ENCODE data around the gene SF3A1. TPM values are rescaled to one million over a fixed set of nuclear protein-coding genes. Genes with fewer than 3 reads are reported as not detected.

Gene SF3A1, protein sequence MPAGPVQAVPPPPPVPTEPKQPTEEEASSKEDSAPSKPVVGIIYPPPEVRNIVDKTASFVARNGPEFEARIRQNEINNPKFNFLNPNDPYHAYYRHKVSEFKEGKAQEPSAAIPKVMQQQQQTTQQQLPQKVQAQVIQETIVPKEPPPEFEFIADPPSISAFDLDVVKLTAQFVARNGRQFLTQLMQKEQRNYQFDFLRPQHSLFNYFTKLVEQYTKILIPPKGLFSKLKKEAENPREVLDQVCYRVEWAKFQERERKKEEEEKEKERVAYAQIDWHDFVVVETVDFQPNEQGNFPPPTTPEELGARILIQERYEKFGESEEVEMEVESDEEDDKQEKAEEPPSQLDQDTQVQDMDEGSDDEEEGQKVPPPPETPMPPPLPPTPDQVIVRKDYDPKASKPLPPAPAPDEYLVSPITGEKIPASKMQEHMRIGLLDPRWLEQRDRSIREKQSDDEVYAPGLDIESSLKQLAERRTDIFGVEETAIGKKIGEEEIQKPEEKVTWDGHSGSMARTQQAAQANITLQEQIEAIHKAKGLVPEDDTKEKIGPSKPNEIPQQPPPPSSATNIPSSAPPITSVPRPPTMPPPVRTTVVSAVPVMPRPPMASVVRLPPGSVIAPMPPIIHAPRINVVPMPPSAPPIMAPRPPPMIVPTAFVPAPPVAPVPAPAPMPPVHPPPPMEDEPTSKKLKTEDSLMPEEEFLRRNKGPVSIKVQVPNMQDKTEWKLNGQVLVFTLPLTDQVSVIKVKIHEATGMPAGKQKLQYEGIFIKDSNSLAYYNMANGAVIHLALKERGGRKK
- total RNA-seq, result 15.9 and 17.5 TPM in 2 replicates

DNA sequence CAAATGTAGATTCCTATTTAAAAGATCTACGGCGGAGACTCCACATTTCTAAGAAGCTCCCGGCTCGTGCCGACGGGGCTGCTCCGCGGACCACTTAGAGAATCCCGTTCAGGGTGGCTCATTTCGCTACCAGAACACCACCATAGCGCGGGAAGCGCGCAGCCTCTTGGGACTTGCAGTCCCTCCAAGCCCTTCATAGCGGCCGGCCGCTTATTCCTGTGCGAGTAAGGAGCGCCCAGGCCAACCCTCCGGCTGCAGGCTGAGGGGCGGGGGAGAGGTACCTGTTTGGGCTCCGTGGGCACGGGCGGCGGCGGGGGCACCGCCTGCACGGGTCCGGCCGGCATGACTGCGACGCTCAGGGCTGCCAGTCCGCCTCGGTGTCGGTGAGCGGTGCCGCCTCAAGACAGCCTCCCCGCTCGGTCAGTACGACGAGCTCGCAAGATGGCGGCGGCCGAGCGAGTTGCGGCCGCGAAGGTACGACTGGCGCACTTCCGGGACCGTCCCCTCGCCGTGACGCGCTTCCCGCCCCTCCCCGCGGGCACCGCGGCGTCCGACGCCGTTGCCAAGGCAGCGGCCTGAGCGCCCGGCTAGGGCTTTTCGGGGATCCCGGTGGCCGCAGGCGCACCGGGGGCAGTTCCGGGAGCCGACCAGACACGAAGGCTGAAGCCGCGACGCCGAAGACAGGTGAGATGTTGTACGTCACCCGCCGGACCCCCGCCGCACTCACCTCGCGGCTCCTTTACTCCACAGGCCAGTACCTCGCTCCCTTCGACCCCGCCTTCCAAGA, at the start of gene SF3A1, which contains the start of gene CCDC157:
Gene SF3A1, minus strand, starts transcription at position 446 of the 787 bp plus-strand sequence. Its CDS starts 102 bp downstream, at position 344.
Gene CCDC157, plus strand, starts transcription at position 559 of the 787 bp plus-strand sequence. CDS start 8,994 bp downstream, outside the sequence.

DNA sequence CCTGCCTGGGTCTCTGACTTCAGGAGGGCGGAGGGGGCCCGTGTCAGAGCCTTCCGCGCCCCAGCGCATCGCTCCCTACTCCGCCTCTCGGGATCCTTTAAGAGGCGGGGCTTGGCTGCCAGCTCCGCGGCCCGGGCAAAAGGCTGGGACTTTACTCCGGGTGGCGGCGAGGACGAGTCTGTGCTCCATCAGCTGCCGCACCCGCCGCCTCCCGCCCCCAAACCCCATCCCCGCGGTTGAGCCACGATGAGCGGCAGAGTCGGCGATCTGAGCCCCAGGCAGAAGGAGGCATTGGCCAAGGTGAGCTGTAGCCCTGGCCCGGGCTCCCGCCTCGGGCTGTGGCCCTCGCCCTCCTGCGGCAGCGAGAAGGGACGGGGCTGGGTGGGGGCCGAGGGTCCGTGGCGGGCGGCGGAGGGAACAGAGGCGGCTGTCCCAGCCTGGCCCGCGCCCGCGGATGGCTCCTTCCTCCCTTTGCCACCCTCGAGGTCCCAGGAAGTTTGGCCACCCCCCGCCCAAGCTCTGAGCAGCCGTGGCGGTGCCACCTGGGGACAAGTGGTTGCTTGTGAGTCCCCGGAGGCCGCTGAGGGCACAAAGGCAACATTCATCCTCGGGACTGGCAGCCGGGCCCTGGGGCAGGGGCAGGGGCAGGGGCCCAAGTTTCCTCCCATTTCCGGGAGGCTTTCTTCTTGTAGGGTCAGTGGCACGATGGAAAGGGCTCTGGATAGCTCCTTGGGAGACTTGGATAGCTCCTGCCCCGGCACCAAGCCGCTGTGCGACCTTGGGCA, 40.4 kb upstream of the SF3A1 start, which contains the start of gene SEC14L2:
Gene SEC14L2, plus strand, starts transcription at position 148 of the 785 bp plus-strand sequence. Its CDS starts 99 bp downstream, at position 247.

DNA sequence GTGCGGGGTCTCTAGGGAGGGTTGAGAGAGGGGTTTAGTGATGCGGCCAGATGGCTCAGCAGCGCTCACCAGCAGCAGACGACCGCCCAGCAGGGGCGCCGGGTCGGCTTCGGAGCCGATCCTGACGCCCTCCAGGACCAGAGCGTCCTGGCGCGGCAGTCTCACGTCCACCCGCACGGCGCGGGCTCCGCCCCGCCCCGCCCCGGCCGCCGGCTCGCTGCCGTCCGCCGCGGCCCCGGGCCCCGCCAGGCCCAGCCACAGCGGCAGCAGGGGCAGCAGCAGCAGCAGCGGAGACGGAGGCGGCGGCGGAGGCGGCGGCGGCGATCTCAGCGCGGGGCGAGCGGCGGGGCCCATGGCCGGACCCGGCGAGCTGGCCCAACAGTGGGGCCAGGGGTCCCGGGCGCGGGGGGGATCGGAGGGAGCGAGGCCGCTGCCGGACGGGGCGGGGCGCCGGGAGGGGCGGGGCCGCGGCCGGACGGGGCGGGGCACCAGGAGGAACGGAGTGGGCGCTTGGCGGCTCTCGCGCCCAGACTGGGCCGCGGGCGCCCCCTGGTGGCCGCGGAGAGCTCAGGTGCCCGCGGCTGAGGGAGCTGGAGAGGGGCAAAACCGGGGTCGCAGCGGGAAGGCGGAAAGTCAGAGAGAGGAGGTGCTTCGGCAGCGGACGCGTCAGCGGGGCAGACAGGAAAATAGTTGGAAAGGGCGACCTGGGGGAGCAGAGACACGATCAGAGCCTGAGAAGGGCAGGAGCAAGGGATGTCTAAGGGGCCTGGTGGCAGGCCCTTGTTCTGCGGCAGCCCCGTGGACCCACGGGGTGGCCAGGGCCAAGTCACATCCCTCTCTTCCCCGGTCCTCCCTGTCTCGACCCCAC, 30.5 kb upstream of the SF3A1 start, which contains the start of gene RNF215:
Gene RNF215, minus strand, starts transcription at position 452 of the 868 bp plus-strand sequence. Its CDS starts 98 bp downstream, at position 354.

DNA sequence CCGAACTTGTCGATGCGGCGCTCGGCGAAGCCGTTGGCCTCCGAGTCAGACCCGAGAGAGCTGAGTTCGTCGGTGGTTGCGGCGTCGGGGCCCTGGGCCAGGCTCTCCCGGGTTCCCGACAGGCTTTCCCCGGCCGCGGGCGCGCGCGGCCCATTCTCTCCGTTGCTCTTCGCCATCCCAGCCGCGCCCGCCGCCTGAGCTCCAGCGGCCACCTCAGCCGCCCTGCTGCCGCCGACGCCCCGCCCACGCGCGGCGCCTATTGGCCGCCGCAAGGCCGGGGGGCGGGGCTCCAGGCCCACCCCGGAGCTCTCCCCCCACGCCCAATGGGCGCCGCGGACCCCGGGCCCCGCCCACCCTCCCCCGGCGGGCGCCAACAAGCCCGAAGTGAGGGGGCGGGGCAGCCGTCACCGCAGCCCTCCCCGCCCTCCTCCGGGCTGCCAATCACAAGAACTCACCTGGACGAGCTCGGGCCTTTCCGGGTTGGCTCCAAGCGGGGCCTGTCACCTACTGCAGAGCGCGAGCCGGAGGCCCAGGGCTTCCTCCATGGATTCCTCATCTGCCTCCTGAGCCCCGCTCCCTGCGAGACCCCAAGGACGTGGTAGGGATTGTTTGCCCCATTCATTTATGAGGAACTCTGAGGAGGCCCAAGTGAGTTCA, 29.9 kb downstream of the SF3A1 start, which contains the start of gene TBC1D10A:
Gene TBC1D10A, minus strand, starts transcription at position 236 of the 657 bp plus-strand sequence. Its CDS starts 60 bp downstream, at position 176.

DNA sequence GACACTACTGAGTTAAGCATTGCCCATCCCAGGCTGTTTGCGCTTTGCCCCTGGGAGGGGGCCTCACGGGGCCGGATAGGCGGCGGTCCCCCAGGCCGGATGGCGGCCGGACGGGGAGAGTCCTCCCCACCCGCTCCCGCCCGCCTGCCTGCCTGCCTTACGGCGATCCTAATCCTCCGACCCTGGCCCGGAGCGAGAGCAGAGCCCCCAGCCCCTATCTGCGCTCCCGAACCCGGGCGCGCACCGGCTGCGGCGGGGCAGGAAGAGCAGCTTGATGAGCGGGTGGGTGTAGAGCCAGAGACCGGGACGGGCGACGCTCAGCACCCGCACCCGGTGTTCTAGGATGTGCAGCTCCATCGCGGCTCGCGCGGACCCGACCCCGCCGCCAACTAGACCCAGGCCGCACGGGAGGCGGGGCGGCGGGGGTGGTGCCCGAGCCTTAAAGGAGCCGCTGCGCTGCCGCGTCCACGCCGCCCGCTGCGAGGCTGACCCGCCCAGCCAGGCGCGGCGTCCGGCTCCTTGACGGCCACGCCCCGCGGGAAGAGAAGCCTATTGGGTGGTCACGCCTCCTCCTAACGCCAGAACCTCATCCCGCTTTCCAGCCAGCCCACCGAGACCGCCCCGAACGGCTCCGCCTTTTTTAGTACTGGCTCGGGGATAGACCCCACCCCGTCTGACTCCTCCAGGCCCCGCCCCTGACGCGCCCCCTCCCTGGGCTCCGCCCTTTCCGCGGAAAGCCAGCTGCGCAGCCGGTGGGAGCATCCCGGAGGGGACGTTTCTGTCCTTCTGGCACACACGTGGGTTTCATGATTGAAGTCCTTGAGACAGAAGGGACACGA, 67.3 kb downstream of the SF3A1 start, which contains the start of gene CASTOR1:
Gene CASTOR1, minus strand, starts transcription at position 365 of the 839 bp plus-strand sequence. Its CDS starts 8 bp downstream, at position 357.

Other genes with a start within 250 kb of the SF3A1 start
- gene LIF, start 110.1 kb downstream of the SF3A1 start, total RNA-seq, result 17.3 and 34.1 TPM in 2 replicates
- not detected in 2 replicates for gene OSM, start 90.0 kb downstream of the SF3A1 start, total RNA-seq
- gene CASTOR1, start 67.4 kb downstream of the SF3A1 start, total RNA-seq, result 4.8 and 7.4 TPM in 2 replicates
- gene TBC1D10A, start 30.0 kb downstream of the SF3A1 start, total RNA-seq, result 10.1 and 11.4 TPM in 2 replicates
- 1.3 and 1.7 TPM in 2 replicates for gene CCDC157, start 113 bp upstream of the SF3A1 start, total RNA-seq
- gene RNF215, start 30.5 kb upstream of the SF3A1 start, total RNA-seq, result 26.2 and 32.8 TPM in 2 replicates
- 6.8 and 9.3 TPM in 2 replicates for gene SEC14L2, start 40.1 kb upstream of the SF3A1 start, total RNA-seq
- 5.1 and 6.7 TPM in 2 replicates for gene MTFP1, start 68.9 kb upstream of the SF3A1 start, total RNA-seq
- gene SEC14L3, start 115.1 kb upstream of the SF3A1 start, total RNA-seq, result under 0.01 TPM in 1 of 2 replicates, not detected in the other
- gene SEC14L4, start 148.8 kb upstream of the SF3A1 start, total RNA-seq, result 0.14 and 0.18 TPM in 2 replicates
- gene SEC14L6, start 189.8 kb upstream of the SF3A1 start, total RNA-seq, result 0.14 and 0.18 TPM in 2 replicates
- 0.18 and 0.43 TPM in 2 replicates for gene GAL3ST1, start 217.8 kb upstream of the SF3A1 start, total RNA-seq
- 96.0 and 108 TPM in 2 replicates for gene PES1, start 235.0 kb upstream of the SF3A1 start, total RNA-seq

All from smooth muscle cell of bladder (primary cell).